Measurements from ENCODE around the gene RITA1. TPM values are rescaled to one million over a fixed set of nuclear protein-coding genes. Genes with fewer than 3 reads are reported as not detected.
A peak's percentile ranks its signal among the peaks of the same experiment; 100 is the strongest.

RITA1 gene
- total and polyA plus RNA-seq, 8 donors: 4.1 to 19.2 (median 9.9) TPM

DNA sequence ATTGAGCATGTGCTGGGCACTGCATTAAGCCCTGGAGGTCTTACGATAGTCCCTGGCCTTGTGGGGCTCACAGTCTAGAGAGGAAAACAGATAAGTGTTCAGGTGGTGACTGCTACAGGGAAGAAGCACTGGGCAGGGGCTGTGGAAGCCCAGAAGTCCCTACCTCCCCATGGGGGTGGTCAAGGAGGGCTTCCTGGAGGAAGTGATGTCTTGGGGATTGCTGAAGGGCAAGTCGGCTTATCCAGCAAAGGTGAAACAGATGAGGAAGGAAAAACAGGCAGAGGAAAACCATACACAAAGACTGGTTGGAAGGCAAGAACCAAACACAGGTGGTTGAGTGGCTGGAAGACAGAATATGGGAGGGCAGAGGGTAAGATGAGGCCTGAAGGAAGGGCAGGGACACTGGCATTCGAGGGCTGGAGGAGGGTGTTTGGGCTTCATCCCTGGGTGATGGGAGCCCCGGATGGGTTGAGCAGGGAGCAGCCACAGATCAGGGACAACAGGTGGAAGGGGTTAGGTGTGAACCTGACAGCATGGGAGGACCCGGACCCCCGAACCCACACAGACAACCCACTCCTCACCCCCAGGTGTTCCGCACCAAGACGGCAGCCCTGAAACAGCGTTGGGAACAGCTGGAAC is 33.2 kb upstream of the RITA1 start:
- intact Hi-C loops (cut with DNase I; ENCODE audit: low total_unique reads): no loop called here

DNA sequence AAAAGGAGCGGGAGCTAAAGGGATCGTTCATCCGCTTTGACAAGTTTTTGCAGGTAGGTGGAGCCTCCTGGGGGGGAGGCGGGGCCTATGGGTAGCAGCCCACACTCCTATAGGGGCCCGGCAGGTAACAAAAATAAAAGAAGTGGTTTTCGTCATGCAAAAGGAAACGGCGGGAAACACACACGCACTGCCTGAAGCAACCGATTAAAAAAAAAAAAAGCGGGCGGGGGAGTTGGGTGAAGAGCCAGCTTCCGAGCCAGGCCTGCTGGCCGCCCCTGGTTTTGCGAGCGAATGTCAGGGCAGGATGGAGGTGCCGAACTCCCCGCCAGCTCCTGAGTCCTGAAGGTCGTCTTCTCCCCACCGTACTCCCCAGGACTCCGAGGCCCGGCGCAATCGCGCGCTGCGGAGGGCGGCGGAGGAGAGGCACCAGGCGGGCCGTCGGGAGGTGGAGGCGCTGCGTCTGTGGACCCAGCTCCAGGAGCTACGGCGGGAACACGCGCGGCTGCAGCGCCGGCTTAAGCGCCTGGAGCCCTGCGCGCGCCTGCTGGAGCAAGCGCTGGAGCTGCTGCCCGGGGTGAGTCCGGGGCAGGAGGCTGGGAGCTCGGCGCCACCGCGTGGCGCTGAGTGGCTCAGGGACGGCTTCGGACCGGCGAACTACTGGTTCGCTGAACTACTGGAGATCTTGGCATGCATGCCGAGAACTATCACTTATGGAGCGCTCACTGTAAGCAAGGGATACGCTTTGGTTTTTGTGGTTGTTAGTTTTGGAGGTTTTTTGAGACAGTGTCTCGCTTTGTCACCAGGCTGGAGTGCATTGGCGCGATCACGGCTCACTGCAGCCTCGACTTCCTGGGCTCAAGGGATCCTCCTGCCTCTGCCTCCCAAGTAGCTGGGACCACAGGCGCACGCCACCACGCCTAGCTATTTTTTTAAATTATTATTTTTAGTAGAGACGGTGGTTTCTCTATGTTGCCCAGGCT is 32.4 kb upstream of the RITA1 start:
- Histone ChIP-seq H3K4me3 (peak overlapping the region; percentile 38 to 60 (median 43)), H3K4me1 (peaks cover 24 to 50% (median 41%) of the 10 kb centered on the region in 4 donors), H3K9me3 (no peaks in the 10 kb centered on the region), H3K36me3 (peaks cover 6 to 13% (median 10%) of the 10 kb centered on the region in 4 donors), H3K27ac (peak overlapping the region in 4 of 5 donors; percentile 43 to 55 (median 46)), H3K27me3 (peaks cover 4 to 80% (median 45%) of the 10 kb centered on the region in 3 donors)
- TF ChIP-seq, protein P1, sequence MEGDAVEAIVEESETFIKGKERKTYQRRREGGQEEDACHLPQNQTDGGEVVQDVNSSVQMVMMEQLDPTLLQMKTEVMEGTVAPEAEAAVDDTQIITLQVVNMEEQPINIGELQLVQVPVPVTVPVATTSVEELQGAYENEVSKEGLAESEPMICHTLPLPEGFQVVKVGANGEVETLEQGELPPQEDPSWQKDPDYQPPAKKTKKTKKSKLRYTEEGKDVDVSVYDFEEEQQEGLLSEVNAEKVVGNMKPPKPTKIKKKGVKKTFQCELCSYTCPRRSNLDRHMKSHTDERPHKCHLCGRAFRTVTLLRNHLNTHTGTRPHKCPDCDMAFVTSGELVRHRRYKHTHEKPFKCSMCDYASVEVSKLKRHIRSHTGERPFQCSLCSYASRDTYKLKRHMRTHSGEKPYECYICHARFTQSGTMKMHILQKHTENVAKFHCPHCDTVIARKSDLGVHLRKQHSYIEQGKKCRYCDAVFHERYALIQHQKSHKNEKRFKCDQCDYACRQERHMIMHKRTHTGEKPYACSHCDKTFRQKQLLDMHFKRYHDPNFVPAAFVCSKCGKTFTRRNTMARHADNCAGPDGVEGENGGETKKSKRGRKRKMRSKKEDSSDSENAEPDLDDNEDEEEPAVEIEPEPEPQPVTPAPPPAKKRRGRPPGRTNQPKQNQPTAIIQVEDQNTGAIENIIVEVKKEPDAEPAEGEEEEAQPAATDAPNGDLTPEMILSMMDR (IDR thresholded peaks at IDR 0.05): peak in 3 of 7 experiments; percentile 14 to 48 (median 23)
- TF ChIP-seq POLR2A (IDR thresholded peaks at IDR 0.05) (no peak), POLR2AphosphoS5 (IDR thresholded peaks at IDR 0.05) (peak in 1 of 3 donors; percentile 30)
- whole genome bisulfite sequencing, 5 donors: 7 to 33% (median 7%) methylated on average over 16 to 70 of the region's 70 CpGs
- intact Hi-C loops (cut with DNase I; ENCODE audit: low total_unique reads): no loop called here
- DNase-seq: peak; percentile 75 to 90

More for the DNA sequence above, 33.2 kb upstream of the RITA1 start:
- TF ChIP-seq, protein P1 (IDR thresholded peaks at IDR 0.05): no peak
- no peak for TF ChIP-seq POLR2AphosphoS5 (IDR thresholded peaks at IDR 0.05)
- no peak for TF ChIP-seq POLR2A (IDR thresholded peaks at IDR 0.05)
- no peak for TF ChIP-seq EP300 (IDR thresholded peaks at IDR 0.05)
- Histone ChIP-seq H3K9me3 (peaks cover 0 to 3% (median 1%) of the 10 kb centered on the region in 4 donors), H3K4me1 (peaks cover 24 to 50% (median 41%) of the 10 kb centered on the region in 4 donors), H3K4me3 (peak overlapping the region; percentile 38 to 60 (median 43)), H3K36me3 (peaks cover 0 to 5% (median 2%) of the 10 kb centered on the region in 4 donors), H3K27me3 (peaks cover 4 to 87% (median 45%) of the 10 kb centered on the region in 3 donors), H3K27ac (peak overlapping the region in 1 of 5 donors; percentile 55)
- DNase-seq: no peak
- 19 to 37% (median 22%) methylated on average over 7 to 9 of the region's 9 CpGs for WGBS, 5 donors

- TF ChIP-seq EP300 (IDR thresholded peaks at IDR 0.05): no peak
- TF ChIP-seq, protein P1 (IDR thresholded peaks at IDR 0.05): no peak
- no peak for TF ChIP-seq POLR2A (IDR thresholded peaks at IDR 0.05)
- TF ChIP-seq POLR2AphosphoS5 (IDR thresholded peaks at IDR 0.05): no peak
- intact Hi-C loops (cut with DNase I; ENCODE audit: low total_unique reads): no loop called here
Observed at GRCh38 chr12:113154351-113154973, 31.1 kb upstream of the RITA1 start.

More at GRCh38 chr12:113154351-113154973, 31.1 kb upstream of the RITA1 start:
- Histone ChIP-seq H3K36me3 (peaks cover 20 to 26% (median 24%) of the 10 kb centered on the region in 4 donors), H3K4me3 (peak overlapping the region in 3 of 4 donors; percentile 21 to 37 (median 27)), H3K27me3 (peaks cover 4 to 70% (median 45%) of the 10 kb centered on the region in 3 donors), H3K4me1 (peaks cover 24 to 43% (median 34%) of the 10 kb centered on the region in 4 donors), H3K9me3 (no peaks in the 10 kb centered on the region), H3K27ac (no peak overlapping the region)
- peak in 1 of 2 donors; percentile 75 for DNase-seq
- 0 to 8% (median 3%) methylated on average over 23 to 51 of the region's 51 CpGs for WGBS, 5 donors
